ENCODE measurements around the gene PARD3B. TPM values are rescaled to one million over a fixed set of nuclear protein-coding genes. Genes with fewer than 3 reads are reported as not detected.

Gene PARD3B
- total RNA-seq, 1 experiment from 2014 or later: 2.0 TPM

- no peaks in the 10 kb centered on the region for H3K36me3 ChIP-seq (ENCODE audit: control insufficient read depth in 1 of 2, insufficient read depth in 2 of 2, low read length in 2 of 2)
- TF ChIP-seq MAX (IDR thresholded peaks at IDR 0.05) (no peak), ZNF274 (IDR thresholded peaks at IDR 0.05; ENCODE audit: low read depth, low read length) (no peak), SP1 (IDR thresholded peaks at IDR 0.05; ENCODE audit: low read depth) (no peak), ZFX (IDR thresholded peaks at IDR 0.05) (no peak), EZH2phosphoT487 (IDR thresholded peaks at IDR 0.05; ENCODE audit: borderline replicate concordance) (no peak), JUND (IDR thresholded peaks at IDR 0.05) (no peak), EGR1 (IDR thresholded peaks at IDR 0.05; ENCODE audit: low read depth) (no peak)
- TF ChIP-seq, protein P1, sequence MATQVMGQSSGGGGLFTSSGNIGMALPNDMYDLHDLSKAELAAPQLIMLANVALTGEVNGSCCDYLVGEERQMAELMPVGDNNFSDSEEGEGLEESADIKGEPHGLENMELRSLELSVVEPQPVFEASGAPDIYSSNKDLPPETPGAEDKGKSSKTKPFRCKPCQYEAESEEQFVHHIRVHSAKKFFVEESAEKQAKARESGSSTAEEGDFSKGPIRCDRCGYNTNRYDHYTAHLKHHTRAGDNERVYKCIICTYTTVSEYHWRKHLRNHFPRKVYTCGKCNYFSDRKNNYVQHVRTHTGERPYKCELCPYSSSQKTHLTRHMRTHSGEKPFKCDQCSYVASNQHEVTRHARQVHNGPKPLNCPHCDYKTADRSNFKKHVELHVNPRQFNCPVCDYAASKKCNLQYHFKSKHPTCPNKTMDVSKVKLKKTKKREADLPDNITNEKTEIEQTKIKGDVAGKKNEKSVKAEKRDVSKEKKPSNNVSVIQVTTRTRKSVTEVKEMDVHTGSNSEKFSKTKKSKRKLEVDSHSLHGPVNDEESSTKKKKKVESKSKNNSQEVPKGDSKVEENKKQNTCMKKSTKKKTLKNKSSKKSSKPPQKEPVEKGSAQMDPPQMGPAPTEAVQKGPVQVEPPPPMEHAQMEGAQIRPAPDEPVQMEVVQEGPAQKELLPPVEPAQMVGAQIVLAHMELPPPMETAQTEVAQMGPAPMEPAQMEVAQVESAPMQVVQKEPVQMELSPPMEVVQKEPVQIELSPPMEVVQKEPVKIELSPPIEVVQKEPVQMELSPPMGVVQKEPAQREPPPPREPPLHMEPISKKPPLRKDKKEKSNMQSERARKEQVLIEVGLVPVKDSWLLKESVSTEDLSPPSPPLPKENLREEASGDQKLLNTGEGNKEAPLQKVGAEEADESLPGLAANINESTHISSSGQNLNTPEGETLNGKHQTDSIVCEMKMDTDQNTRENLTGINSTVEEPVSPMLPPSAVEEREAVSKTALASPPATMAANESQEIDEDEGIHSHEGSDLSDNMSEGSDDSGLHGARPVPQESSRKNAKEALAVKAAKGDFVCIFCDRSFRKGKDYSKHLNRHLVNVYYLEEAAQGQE (IDR thresholded peaks at IDR 0.05; ENCODE audit: low read depth): no peak
- H3K9me3 ChIP-seq (ENCODE audit: control insufficient read depth in 1 of 2, insufficient read depth in 1 of 2, low read depth in 1 of 2, low read length in 2 of 2): no peaks in the 10 kb centered on the region
- no peaks in the 10 kb centered on the region for H3K9me2 ChIP-seq (ENCODE audit: insufficient read depth)
- no peak overlapping the region for H3K9ac ChIP-seq (ENCODE audit: low read length)
- intact Hi-C loops (cut with micrococcal nuclease): no loop called here
- POLR2A ChIA-PET: no interaction called here
- H3K27ac ChIP-seq (ENCODE audit: low read depth, low read length): no peak overlapping the region
- CTCF ChIA-PET: no interaction called here
- H3K4me3 ChIP-seq (replicated peaks in 1 of 2; ENCODE audit: low read depth in 1 of 2, low read length in 2 of 2): no peak overlapping the region
- H4K20me1 ChIP-seq (ENCODE audit: insufficient read depth): no peaks in the 10 kb centered on the region
- ATAC-seq (no peak), DNase-seq (ENCODE audit: low read depth, low spot score) (no peak)
- no TSS peak for BruUV-seq (replicated peaks)
- no peak overlapping the region for H3K4me2 ChIP-seq (ENCODE audit: low read length)
- H2AFZ ChIP-seq (ENCODE audit: low read depth, low read length, poor library complexity, severe bottlenecking): no peak overlapping the region
- RAD21 ChIA-PET (ENCODE audit: low non-redundant PET in 1 of 2, low total read pairs in 2 of 2, uncharacterized antibody in 2 of 2, unreplicated experiment in 2 of 2): no interaction called here
- no peaks in the 10 kb centered on the region for H3K4me1 ChIP-seq (ENCODE audit: control insufficient read depth in 1 of 2, insufficient read depth in 2 of 2, low read length in 2 of 2)
- 0 out of 2 replicates have a peak, but pooled peaks cover 5% of the 10 kb centered on the region for H3K27me3 ChIP-seq (ENCODE audit: insufficient read depth, low read length)
- H3K79me2 ChIP-seq (ENCODE audit: insufficient read depth, low read length): no peaks in the 10 kb centered on the region
Measured at GRCh38 chr2:205509655-205510054, 964.4 kb downstream of the PARD3B start.
